Activated naive CD8-positive, alpha-beta T cell treated with anti-CD3 and anti-CD28 coated beads for 36 hours (primary cell): ENCODE measurements around the gene TERB2. TPM values are rescaled to one million over a fixed set of nuclear protein-coding genes. Genes with fewer than 3 reads are reported as not detected.
"Not testable (repeated sequence)": the region's sequence is repeated elsewhere in the genome, so short reads cannot be mapped to it uniquely, and the experiment has no call there.

ENCODE experiments used
- DNase-seq: peaks from one replicate; pipeline ENCODE4 v3.0.0; 2021
- H3K27ac Mint-ChIP-seq: one replicate; pipeline ENCODE4 v1.8.0; 2022; ENCODE audit warnings: mild to moderate bottlenecking, moderate library complexity, mixed read lengths
- H3K27me3 Mint-ChIP-seq: one replicate; pipeline ENCODE4 v1.8.0; 2022; ENCODE audit warnings: mild to moderate bottlenecking, mixed read lengths
- H3K36me3 Mint-ChIP-seq: one replicate; pipeline ENCODE4 v1.8.0; 2021; ENCODE audit warnings: mild to moderate bottlenecking, mixed read lengths
- H3K4me1 Mint-ChIP-seq: one replicate; pipeline ENCODE4 v1.8.0; 2021; ENCODE audit warnings: mixed read lengths
- H3K4me3 Mint-ChIP-seq: one replicate; pipeline ENCODE4 v1.8.0; 2022; ENCODE audit warnings: mild to moderate bottlenecking, moderate library complexity, mixed read lengths
- H3K9me3 Mint-ChIP-seq: one replicate; pipeline ENCODE4 v1.8.0; 2022; ENCODE audit warnings: mixed read lengths
- total RNA-seq, 2 experiments: library from RNA; stranded (reverse); gene quantifications; one replicate each; pipeline ENCODE4 v1.2.3, GENCODE V29; 2021

TERB2 gene
- total RNA-seq, 2 experiments from 2014 or later = not detected

DNA sequence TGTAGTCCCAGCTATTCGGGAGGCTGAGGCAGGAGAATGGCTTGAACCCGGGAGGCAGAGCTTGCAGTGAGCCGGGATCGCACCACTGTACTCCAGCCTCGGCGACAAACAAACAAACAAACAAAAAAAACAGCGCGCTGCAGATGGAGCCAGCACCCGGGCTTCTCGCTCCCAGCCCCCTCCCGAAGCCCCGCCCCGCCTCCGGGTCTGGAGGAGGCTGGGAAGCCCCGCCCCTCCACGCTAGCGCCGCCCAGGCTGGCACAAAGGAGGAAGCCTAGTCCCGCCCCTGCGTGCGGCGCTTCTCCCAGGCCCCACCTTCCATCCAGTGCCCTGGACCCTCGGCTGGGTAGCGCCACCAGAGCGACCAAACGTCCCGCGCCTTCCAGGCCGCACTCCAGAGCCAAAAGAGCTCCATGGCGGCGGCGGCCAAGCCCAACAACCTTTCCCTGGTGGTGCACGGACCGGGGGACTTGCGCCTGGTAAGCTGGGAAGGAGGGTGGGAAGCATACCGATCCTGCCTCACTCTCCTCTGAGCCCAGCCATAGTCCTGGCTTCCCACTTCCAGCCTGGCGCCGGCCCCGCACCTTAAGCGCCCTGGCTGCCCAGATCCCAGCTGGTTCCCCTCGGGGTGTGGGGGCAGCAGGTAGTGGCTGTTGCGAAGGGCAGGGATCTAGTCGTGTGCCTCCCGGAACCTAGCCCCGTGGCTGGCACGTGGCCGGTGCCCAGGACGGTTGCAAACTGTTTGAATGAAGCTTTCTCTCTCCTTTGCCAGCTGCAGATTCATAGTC is 66.6 kb downstream of the TERB2 start, which contains the start of gene SORD:
SORD (plus strand) TSS at position 325 of the 788 bp plus-strand sequence; CDS start at position 414, 89 bp downstream.
- Mint-ChIP-seq H3K27ac (peak within 1 kb of the TSS; percentile 17), H3K27me3 (peaks cover 19% of the 10 kb centered on the region), H3K9me3 (no peaks in the 10 kb centered on the region), H3K4me1 (peaks cover 35% of the 10 kb centered on the region), H3K36me3 (peaks cover 11% of the 10 kb centered on the region), H3K4me3 (peak within 1 kb of the TSS; percentile 84)
- DNase-seq = peak; percentile 92

DNA sequence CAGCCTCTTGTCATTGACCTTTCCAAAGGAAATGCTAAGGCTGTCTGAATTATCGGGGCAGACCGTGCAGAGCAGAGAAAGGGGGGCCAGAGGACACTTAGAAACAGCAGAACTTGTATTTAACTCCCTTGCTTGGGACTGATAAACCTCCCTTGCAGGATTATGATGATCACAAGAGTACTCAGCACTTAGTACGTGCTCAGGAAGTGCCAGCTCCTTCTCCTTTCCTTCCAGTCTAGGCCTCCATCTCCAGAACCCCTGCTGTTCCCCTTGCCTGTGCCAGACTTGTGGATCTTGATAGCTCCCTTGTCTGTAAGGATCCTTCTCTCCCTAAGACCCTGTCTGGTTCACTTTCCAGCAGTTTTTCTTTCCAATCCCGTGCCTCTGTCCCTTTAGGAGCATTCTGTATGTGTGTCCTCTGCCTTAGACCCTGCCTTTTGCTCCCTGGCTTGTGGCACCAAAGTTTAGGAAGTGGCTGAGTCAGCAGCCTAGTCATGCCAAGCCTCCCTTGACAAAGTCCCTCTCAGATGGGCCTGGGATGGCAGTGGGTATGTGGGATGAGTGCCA is 67.3 kb downstream of the TERB2 start:
- Mint-ChIP-seq H3K4me3 (peak overlapping the region; percentile 84), H3K36me3 (peaks cover 11% of the 10 kb centered on the region), H3K27ac (peak overlapping the region; percentile 17), H3K9me3 (no peaks in the 10 kb centered on the region), H3K27me3 (peaks cover 12% of the 10 kb centered on the region), H3K4me1 (peaks cover 35% of the 10 kb centered on the region)
- DNase-seq = no peak

DNA sequence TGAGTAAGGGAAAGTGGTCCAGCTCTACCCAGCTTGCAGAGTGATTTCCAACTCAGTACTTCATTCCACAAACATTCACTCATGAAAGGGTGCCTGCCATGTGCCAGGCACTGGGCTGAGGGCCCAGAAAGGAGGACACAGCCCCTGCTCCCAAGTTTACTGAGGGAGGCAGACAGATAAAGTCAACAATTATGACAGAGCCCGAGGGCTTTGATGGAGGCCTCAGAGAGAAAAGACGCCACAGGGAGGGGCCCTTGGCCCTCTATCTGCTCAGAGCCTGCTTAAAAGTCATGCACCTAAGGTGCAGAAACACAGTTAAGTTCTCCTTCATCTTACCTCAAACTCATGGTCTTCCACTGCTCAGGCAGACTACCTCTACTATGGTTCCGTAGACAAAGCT is 68.2 kb downstream of the TERB2 start:
- Mint-ChIP-seq H3K4me1 (peaks cover 35% of the 10 kb centered on the region), H3K36me3 (peaks cover 16% of the 10 kb centered on the region), H3K4me3 (peak overlapping the region; percentile 46)
- not testable (repeated sequence) for H3K9me3 Mint-ChIP-seq, DNase-seq, H3K27ac Mint-ChIP-seq, H3K27me3 Mint-ChIP-seq

DNA sequence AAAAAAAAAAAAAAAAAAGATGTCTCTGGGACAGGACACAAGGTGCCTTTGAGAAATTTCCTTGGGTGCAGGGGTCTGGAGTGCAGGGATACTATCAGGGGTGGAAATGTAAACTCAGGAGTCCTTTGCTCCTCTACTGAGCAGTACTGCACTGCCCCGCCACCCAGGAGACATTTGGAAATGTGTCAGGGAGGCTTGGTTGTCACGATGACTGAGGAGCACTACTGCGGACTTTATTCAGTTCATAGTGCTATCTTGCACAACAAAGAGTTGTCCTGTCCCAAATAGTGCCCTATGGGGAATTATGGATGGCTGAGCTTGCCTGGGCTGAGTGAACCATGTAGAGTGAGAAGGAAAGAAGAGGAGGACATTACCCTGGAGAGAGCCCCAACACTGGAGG is 69.1 kb downstream of the TERB2 start:
- H3K4me3 Mint-ChIP-seq, H3K9me3 Mint-ChIP-seq, H3K27ac Mint-ChIP-seq, H3K27me3 Mint-ChIP-seq, DNase-seq: not testable (repeated sequence)
- Mint-ChIP-seq H3K4me1 (peaks cover 35% of the 10 kb centered on the region), H3K36me3 (peaks cover 24% of the 10 kb centered on the region)

DNA sequence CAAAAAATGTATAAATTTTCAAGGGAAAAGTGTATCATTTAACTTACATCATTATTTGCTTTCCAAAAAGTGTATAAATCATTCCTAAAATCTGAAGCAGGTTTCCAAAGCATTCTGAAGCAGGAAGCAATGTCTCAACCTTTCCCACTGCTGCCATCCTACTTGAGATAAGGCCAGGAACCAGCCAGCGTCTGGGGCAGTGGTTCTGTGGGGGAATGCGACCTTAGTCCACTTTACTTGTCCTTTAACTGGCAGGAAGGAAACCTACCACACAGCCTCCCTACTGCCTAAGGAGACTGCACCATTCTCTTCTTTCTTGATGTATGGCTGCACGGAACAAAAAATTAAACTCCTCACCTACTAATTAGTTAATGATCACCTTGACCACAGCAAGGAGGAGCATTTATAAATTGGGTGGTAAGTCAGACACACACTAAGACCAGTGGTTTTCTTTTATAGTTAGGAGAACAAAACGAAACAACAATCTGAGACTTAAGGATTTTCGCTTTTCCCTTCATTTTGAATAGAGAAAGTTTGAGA is 70.2 kb downstream of the TERB2 start:
- DNase-seq = no peak
- Mint-ChIP-seq H3K9me3 (no peaks in the 10 kb centered on the region), H3K36me3 (peaks cover 31% of the 10 kb centered on the region), H3K27ac (no peak overlapping the region), H3K27me3 (no peaks in the 10 kb centered on the region), H3K4me1 (peaks cover 35% of the 10 kb centered on the region), H3K4me3 (no peak overlapping the region)

DNA sequence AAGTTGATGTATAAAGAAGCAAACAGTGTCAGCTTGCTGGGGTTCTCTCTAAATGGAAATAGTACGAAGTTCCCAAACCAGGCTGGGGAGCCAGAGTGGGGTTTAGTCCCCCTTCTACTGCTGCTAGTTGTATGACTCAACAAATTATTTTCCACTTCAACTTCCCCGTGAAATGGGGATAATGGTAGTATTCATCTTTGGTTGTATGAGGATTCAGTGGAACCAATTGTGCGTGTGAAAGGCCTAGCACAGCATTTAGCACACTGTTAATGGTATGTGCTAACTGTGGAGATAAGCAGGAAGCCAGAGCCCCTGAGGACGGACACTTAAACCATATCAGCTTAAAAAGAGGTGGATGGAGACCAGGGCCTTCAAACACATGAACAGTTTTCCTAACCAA is 70.7 kb downstream of the TERB2 start:
- Mint-ChIP-seq H3K27ac (no peak overlapping the region), H3K4me3 (no peak overlapping the region), H3K4me1 (peaks cover 35% of the 10 kb centered on the region), H3K27me3 (no peaks in the 10 kb centered on the region), H3K9me3 (no peaks in the 10 kb centered on the region), H3K36me3 (peaks cover 31% of the 10 kb centered on the region)
- DNase-seq = no peak

Other genes starting within 250 kb of the TERB2 start
- gene PATL2, start 245.4 kb upstream of the TERB2 start, total RNA-seq = 1 to 10 TPM; 7.0 to 8.6 TPM
- gene B2M, start 245.2 kb upstream of the TERB2 start, total RNA-seq = 1,000 to 10,000 TPM; 3,772 to 3,785 TPM
- 10 to 100 TPM; 70.6 to 71.0 TPM for gene TRIM69, start 220.2 kb upstream of the TERB2 start, total RNA-seq
- 10 to 100 TPM; 36.0 to 36.9 TPM for gene SORD, start 66.5 kb downstream of the TERB2 start, total RNA-seq
- not detected for gene DUOX2, start 157.5 kb downstream of the TERB2 start, total RNA-seq
- not detected for gene DUOXA2, start 157.6 kb downstream of the TERB2 start, total RNA-seq
- not detected for gene DUOXA1, start 173.2 kb downstream of the TERB2 start, total RNA-seq
- gene DUOX1, start 173.3 kb downstream of the TERB2 start, total RNA-seq = under 1 TPM; 0.14 to 0.22 TPM
- gene SHF, start 231.3 kb downstream of the TERB2 start, total RNA-seq = 10 to 100 TPM; 19.5 to 20.4 TPM